Glutamatergic neuron (in vitro differentiated cells): ENCODE results near the gene LPIN2. TPM values are rescaled to one million over a fixed set of nuclear protein-coding genes. Genes with fewer than 3 reads are reported as not detected.

ENCODE experiments used
- DNase-seq: peaks from one replicate; pipeline ENCODE4 v3.0.0; 2022
- H3K27ac Mint-ChIP-seq: one replicate; pipeline ENCODE4 v1.8.0; 2020; ENCODE audit warnings: mild to moderate bottlenecking, mixed read lengths, inconsistent platforms; ENCODE audit not compliant: unreplicated experiment
- H3K27me3 Mint-ChIP-seq: one replicate; pipeline ENCODE4 v1.8.0; 2020; ENCODE audit warnings: mild to moderate bottlenecking, moderate library complexity, mixed read lengths, inconsistent platforms; ENCODE audit not compliant: unreplicated experiment
- H3K36me3 Mint-ChIP-seq: one replicate; pipeline ENCODE4 v1.8.0; 2020; ENCODE audit warnings: mild to moderate bottlenecking, mixed read lengths, inconsistent platforms; ENCODE audit not compliant: unreplicated experiment
- H3K4me1 Mint-ChIP-seq: one replicate; pipeline ENCODE4 v1.8.0; 2020; ENCODE audit warnings: mild to moderate bottlenecking, low read depth, mixed read lengths, inconsistent platforms; ENCODE audit not compliant: unreplicated experiment
- H3K4me3 Mint-ChIP-seq: one replicate; pipeline ENCODE4 v1.8.0; 2020; ENCODE audit warnings: mild to moderate bottlenecking, mixed read lengths, inconsistent platforms; ENCODE audit not compliant: unreplicated experiment
- H3K9me3 Mint-ChIP-seq: one replicate; pipeline ENCODE4 v1.8.0; 2020; ENCODE audit warnings: mild to moderate bottlenecking, moderate library complexity, mixed read lengths, inconsistent platforms; ENCODE audit not compliant: unreplicated experiment
- total RNA-seq: library from RNA; stranded (reverse); fragmentation: NEBNext Ultra II Directional; extraction: Animal tissue kit (Norgen Biotek cat#: 25700); gene quantifications from one replicate; pipeline ENCODE4 v1.2.1, GENCODE V29; 2021; ENCODE audit not compliant: unreplicated experiment
- TF ChIP-seq, protein P1 (sequence below): fragments of 200-600 bp; sonication (generic); IDR thresholded peaks from one replicate; pipeline ENCODE4 v1.5.0; 2021; ENCODE audit not compliant: partially characterized antibody, unreplicated experiment

Gene LPIN2
- total RNA-seq, 1 donor from 2014 or later: 7.6 TPM

GRCh38 chr18:3014503-3015203 lies 1.7 kb upstream of the LPIN2 start:
- peaks cover 7% of the 10 kb centered on the region for H3K4me1 Mint-ChIP-seq
- peaks cover 3% of the 10 kb centered on the region for H3K27me3 Mint-ChIP-seq
- no peak overlapping the region for H3K27ac Mint-ChIP-seq
- no peak for DNase-seq
- no peaks in the 10 kb centered on the region for H3K36me3 Mint-ChIP-seq
- peaks cover 9% of the 10 kb centered on the region for H3K9me3 Mint-ChIP-seq
- H3K4me3 Mint-ChIP-seq: no peak overlapping the region
- TF ChIP-seq, protein P1, sequence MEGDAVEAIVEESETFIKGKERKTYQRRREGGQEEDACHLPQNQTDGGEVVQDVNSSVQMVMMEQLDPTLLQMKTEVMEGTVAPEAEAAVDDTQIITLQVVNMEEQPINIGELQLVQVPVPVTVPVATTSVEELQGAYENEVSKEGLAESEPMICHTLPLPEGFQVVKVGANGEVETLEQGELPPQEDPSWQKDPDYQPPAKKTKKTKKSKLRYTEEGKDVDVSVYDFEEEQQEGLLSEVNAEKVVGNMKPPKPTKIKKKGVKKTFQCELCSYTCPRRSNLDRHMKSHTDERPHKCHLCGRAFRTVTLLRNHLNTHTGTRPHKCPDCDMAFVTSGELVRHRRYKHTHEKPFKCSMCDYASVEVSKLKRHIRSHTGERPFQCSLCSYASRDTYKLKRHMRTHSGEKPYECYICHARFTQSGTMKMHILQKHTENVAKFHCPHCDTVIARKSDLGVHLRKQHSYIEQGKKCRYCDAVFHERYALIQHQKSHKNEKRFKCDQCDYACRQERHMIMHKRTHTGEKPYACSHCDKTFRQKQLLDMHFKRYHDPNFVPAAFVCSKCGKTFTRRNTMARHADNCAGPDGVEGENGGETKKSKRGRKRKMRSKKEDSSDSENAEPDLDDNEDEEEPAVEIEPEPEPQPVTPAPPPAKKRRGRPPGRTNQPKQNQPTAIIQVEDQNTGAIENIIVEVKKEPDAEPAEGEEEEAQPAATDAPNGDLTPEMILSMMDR: no peak

DNA sequence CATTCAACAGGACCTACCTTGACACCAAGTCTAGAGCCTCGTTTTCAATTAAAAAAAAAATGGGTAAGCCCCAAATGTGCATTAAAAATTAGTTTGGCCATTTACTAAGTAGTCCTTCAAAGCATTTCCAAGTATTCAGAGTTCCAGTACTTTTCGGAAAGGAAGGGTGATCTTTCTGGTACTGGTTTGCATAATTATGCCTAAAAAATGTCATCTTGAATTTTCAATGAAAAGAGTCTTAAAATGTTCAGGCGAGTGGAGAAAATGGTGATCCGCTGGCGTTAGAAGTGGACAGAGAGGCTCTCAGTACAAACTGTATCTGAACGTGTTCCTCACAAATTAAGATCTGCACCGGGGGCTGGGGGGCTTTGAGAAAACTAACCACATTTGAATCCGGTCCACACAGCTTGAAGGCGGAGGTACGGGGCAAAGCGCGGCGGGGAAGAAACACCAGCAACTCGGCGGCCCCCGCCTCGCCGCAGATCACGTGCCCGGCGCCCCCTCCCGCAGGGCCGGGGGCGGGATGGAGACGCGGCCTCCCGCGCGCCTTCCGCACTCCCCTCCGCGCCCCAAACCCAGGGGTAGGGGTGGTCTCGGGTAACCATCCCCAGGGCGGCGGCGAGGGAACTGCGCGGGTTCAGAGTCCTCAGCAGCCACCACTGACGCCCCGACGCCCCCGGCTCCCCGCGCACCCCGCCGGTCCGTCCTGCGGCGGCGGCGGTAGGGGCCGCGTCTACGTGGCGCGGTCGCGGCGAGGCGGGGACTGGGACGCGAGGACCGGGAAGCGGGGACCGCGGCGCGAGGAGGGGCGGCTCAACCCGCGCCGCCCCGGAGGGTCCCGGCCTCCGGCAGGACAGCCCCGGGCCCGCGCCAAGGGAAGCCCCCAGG lies 564 bp downstream of the LPIN2 start:
- peaks cover 9% of the 10 kb centered on the region for H3K9me3 Mint-ChIP-seq
- TF ChIP-seq, protein P1: no peak
- no peaks in the 10 kb centered on the region for H3K36me3 Mint-ChIP-seq
- peak overlapping the region; percentile 99 for H3K4me3 Mint-ChIP-seq
- H3K27me3 Mint-ChIP-seq: peaks cover 6% of the 10 kb centered on the region
- H3K27ac Mint-ChIP-seq: peak overlapping the region; percentile 97
- DNase-seq: peak; percentile 65
- H3K4me1 Mint-ChIP-seq: peaks cover 7% of the 10 kb centered on the region

GRCh38 chr18:3010086-3010485 lies 2.9 kb downstream of the LPIN2 start:
- no peaks in the 10 kb centered on the region for H3K36me3 Mint-ChIP-seq
- peaks cover 11% of the 10 kb centered on the region for H3K9me3 Mint-ChIP-seq
- H3K4me1 Mint-ChIP-seq: peaks cover 7% of the 10 kb centered on the region
- DNase-seq: no peak
- H3K27ac Mint-ChIP-seq: no peak overlapping the region
- H3K27me3 Mint-ChIP-seq: peaks cover 6% of the 10 kb centered on the region
- H3K4me3 Mint-ChIP-seq: no peak overlapping the region
- TF ChIP-seq, protein P1: no peak

DNA sequence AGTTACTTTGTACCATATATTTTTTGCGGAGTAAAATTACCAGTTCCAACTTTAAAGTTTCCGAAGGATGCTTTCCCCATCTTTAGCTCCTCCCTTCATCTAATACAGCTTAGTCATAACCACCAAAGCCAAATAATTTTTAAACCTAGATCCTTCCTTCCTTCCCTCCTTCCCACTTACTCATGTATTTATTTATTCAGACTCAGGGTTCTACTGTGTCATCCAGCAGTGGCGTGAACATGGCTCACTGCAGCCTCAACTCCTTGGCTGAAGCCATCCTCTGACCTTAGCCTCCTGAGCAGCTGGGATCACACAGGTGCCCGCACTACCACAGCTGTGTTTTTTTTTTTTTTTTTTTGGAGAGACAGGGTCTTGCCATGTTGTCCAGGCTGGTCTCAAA lies 4.4 kb downstream of the LPIN2 start:
- H3K4me3 Mint-ChIP-seq: no peak overlapping the region
- TF ChIP-seq, protein P1: no peak
- H3K27ac Mint-ChIP-seq: no peak overlapping the region
- peaks cover 6% of the 10 kb centered on the region for H3K27me3 Mint-ChIP-seq
- peaks cover 10% of the 10 kb centered on the region for H3K36me3 Mint-ChIP-seq
- H3K9me3 Mint-ChIP-seq: peaks cover 10% of the 10 kb centered on the region
- H3K4me1 Mint-ChIP-seq: peaks cover 7% of the 10 kb centered on the region
- DNase-seq: no peak

GRCh38 chr18:3007491-3007890 lies 5.5 kb downstream of the LPIN2 start:
- Mint-ChIP-seq H3K4me1 (peaks cover 7% of the 10 kb centered on the region), H3K36me3 (peaks cover 10% of the 10 kb centered on the region), H3K27me3 (peaks cover 6% of the 10 kb centered on the region), H3K9me3 (peaks cover 8% of the 10 kb centered on the region), H3K4me3 (no peak overlapping the region), H3K27ac (no peak overlapping the region)
- no peak for DNase-seq
- TF ChIP-seq, protein P1: no peak
